Tongue (tissue), 2 donors: ENCODE measurements around the gene ZNF324. TPM values are rescaled to one million over a fixed set of nuclear protein-coding genes. Genes with fewer than 3 reads are reported as not detected.
"Not testable (repeated sequence)": the region's sequence is repeated elsewhere in the genome, so short reads cannot be mapped to it uniquely, and the experiment has no call there.

Experiments
- DNase-seq: peaks from one replicate; pipeline ENCODE4 v3.0.0-alpha.2; 2015
- total RNA-seq: library from RNA; depleted of rRNA; stranded (reverse); fragments of >200 nt; gene quantifications from one replicate; pipeline ENCODE4 v1.2.3, GENCODE V29; 2014

Gene ZNF324
- total RNA-seq, 1 donor from 2014 or later: 16.5 TPM

DNA sequence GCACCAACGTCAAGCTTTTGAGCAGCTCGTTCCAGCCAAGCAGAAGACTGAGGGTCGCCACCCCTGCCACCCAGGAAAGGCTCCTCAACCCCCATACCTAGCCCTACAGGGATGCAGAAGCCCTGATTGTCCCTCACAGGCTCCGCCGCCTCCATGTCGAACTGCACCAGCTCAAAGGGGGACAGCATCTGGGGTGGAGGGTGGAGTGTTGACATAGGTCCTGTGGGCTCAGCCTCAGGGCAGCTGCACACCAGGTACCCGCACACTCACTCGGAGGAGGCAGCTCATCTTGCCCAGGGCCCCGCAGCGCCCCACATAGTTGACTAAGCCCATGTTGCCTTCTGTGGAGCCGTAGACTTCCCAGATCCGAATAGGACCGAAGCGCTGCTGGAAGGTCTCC lies 33.4 kb downstream of the ZNF324 start:
- no peak for DNase-seq

DNA sequence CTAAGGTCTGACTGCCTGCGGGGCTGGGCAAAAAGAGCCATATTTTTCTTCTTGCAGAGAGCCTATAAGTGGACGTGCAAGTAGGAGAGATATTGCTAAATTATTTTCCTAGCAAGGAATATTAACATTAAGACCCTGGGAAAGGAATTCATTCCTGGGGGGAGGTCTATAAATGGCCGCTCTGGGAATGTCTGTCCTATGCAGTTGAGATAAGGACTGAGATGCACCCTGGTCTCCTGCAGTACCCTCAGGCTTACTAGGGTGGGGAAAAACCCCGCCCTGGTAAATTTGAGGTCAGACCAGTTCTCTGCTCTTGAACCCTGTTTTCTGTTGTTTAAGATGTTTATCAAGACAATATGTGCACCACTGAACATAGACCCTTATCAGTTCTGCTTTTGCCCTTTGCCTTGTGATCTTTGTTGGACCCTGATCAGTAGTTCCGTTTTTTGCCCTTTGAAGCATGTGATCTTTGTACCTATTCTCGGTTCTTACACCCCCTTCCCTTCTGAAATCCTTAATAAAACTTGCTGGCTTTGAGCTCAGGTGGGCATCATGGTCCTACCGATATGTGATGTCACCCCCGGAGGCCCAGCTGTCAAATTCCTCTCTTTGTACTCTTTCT lies 40.8 kb downstream of the ZNF324 start:
- DNase-seq: not testable (repeated sequence)

DNA sequence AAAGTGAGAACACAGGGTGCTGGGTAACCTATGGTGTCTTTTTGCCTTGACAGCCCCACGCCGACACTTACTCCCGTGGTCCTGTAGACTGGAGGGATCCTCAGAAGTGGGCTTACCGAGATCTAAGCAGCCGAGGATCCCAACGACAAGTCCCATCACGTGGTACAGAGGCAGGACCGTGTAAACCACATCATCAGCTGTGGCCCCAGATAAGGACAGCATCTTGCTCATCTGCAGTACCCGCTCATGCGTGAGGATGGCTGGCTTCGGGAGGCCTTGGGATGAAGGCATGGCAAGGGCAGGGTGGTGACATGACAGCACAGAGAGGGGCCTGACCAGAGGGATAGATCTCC lies 42.8 kb downstream of the ZNF324 start:
- DNase-seq: no peak

- DNase-seq: no peak
These were observed 43.4 kb downstream of the ZNF324 start for GRCh38 chr19:58510084-58510862.

- no peak for DNase-seq
These were observed 44.7 kb downstream of the ZNF324 start, which contains the start of gene SLC27A5 for GRCh38 chr19:58511353-58512208. SLC27A5 (minus strand) TSS chr19:58511992; CDS start chr19:58511955, 37 bp downstream.

DNA sequence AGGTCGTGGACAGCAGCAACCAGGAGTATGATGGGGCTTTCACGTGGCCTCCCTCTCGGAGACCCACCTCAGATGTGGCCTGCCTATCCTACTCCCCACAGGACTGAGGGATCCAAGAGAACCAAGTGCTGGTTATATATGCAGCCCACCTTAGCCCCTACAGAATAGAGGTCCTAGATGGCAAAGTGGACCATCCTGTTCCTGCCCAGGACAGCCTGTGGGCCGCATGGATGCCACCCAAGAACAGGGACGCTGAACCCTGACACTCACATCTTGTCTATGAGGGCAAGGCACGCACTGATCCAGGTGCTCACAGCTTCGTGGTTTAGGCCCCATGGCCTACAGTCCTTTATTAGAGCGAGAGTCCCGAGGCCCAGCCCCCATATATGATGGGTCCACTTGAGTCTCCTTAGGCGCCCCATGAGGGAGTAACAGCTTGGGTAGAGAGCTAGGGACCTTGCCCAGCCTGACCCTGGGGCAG lies 46.4 kb downstream of the ZNF324 start:
- DNase-seq: no peak

DNA sequence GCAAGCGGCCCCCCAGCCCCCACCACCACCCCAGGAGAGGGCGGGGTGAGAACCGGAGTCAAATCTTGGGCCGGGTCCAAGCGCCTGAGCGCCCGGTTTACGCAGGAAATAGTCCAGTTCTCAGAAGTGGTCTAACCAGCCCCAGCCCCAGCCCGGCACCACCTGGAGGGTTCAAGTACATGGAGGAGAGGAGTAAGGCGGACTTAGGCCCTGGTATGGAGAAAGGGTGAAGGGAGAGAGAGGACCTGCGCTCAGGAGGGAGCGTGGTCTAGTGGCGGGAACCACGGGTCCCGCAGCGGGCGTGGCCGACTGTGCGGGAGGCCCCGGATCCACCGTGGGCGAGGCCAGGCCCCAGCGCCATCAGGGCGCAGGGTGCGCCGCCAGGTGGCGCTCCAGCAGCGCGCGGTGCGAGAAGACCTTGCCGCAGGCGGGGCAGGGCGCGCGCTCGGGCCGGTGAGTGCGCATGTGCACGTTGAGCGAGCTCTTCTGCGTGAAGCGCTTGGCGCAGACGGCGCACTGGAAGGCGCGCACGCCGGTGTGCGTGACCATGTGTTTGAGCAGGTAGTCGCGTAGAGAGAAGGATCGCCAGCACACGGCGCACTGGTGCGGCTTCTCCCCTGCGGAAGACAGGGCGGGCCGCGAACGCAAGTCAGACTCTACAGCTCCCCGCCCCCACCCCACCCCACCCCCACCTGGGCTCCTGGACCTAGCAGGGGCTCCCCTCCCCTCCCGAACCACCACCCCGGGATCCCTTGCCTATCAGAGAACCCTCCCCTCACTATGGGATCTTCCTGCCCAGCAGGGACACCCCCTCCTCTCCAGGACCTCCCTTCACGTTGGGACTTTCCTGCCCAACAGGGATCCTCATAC lies 47.0 kb downstream of the ZNF324 start:
- peak; percentile 95 for DNase-seq

GRCh38 chr19:58514564-58515022 lies 47.7 kb downstream of the ZNF324 start:
- DNase-seq: no peak

DNA sequence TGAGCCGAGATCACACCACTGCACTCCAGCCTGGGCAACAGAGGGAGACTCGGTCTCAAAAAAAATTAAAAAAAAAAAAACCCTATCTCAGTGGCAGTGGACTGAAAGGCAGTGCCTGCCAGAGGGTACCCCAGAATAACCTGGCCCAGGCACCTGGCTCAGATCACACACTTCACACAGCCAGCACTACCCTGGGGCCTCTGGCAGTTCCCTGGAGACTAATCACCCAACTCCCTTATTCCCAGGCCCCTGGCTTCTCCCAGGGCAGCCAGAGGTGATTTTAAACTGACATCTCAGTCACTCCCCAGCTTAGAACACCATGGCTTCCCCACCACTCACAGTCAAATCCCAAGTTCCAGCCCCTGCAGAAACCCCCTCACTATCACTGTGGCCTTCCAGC lies 48.4 kb downstream of the ZNF324 start:
- no peak for DNase-seq

- DNase-seq: no peak
These were observed 49.5 kb downstream of the ZNF324 start for GRCh38 chr19:58516246-58516836.

DNA sequence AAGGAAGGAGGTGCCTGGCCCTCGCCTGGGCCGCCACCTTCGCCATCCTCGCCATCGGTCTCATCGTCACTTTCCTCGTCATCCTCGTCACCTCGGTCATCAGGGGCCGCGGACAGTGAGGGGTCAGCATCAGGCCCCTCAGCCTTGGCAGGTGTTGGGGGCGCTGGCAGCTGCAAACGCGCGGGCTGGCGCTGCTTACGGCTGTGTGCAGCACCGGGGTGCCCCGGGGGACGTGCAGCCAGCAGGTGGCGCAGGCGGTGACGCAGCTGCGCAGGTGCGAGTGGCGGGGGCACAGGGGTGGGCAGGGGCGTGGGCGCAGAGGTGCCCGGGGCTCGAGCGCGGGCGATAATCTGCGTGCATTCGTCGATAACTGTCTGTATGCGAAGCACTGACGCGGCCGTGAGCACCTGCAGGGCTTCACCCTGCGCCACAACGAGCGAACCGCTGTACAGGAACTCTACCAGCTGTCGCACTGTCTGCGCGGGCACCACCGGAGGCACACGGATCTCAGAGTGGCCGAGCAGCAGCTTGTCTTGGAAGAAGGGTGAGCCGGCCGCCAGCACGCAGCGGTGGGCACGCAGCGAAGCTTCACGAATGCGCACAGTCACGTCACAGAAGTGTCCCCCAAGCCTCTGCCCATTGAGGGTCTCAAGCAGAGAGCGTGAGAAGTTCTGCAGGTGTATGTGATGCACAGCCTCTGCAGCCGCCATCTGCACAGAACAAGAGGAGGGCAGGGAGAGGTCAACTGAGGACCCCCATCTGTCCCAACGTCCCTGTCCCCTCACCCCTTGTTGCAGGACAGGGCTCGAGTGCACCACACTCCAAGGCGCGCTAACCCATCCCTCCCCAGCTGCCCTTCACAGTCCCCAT lies 50.3 kb downstream of the ZNF324 start:
- DNase-seq: no peak

DNA sequence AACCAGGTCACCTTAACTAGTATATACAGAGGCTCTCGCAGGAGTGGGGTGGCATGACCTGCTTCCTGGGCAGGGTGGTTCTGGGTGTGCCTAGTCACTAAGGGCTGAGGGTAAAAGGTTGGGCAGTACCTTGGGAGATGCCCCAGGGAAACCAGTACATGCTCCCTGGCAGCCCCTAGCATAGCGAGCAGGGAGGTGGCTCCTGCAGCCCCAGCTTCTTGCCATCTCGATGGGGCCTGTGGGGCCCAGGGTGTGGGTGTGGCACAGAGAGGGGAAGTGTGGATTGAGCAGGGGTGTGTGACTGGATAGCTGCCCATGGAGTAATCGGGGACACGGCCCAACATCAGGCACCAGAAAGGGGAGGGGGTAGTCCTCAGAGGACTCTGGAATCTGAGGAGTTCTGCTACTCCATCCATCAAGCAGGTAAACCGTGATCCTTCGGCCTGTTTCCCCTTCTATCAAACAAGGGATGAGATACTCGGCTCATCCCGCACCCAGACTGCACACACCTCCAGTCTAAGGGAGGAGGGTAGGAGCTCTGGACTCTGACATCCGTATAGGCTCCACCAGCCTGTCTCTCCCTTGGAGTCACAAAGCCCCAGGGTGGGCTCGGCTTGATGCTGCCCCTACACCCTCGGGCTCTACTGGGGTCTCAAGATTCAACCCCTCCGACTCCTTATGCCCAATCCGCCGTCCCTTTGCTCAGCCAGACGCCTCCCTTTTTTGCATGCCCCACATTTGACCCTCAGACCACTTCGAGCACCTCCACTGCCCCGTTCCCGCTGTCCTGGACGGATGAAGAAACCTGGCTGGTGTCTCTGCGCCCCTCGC lies 51.6 kb downstream of the ZNF324 start:
- no peak for DNase-seq

DNA sequence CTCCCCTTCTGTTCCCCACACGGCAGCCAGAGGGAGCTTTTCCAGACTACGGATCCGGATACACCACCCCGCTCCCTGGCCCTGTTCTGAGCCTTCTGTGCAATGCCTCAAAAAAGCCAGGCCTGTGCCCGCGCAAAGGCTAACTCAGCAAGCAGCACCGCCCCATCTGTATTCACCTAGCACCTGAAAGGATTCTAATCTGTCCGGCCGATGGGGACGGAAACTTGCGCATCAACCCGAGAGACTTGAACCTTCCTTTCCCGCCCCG lies 52.1 kb downstream of the ZNF324 start:
- DNase-seq: peak; percentile 87

DNA sequence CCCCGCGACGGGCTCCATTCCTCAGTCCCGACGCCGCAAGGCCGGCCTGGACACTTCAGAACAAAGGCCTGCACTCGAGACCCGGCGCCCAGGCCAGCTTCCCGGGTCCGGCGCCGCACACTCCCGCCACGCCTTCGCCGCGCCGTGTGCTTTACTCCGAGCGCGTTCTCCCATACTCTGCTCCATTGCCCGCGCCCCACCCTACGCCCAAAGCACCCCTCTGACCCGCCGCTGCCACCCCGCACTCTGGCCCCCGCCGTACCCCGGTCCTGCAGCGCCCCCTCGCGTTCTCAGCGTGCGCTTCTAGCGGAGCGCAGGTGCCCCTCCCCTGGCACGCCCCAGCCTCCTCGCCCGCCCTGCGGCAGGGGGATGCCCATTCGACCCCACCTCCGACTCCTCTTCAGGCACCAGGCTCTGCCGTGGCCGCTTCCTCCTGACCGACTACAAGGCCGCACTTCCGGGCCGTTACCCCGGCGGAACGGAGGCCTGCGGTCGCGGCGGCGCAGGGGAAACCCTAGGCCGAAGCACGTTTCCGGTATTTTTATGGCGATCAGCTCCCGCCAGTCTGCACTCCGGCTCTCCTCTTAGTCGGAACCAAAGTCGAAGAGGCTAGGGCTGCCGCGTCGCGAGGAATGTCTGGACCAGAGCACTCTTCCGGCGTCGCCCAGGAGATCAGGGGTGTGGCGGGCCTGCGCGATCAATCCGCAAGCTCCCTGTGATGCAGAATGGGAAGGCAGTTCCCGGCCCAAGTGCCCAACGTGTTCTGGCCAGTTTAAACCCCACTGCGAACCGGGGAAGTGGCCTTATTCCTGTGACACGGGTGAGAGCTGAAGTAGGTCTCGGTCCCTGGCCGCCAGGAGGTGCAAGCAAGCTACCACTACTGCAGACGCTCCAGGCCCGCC lies 52.7 kb downstream of the ZNF324 start, which contains the start of gene ZBTB45:
Gene ZBTB45, minus strand, starts transcription at position 456 of the 902 bp plus-strand sequence. CDS start 2,137 bp downstream, outside the sequence.
- peak; percentile 97 for DNase-seq

DNA sequence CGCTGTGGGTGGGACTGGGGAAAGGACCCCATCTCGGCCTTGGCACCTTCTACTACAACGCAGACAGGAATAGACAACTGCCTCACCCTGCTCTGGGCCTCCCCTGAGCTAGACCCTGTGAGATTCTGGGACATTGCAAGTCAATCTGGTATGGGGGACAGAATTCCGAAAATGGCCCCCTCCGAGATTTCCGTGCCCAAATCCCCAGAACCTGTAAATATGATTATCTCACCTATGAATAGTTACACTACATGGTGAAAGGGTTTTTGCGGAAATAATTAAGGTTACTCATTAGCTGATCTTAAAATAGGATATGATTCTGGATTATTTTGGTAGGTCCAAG lies 53.3 kb downstream of the ZNF324 start:
- no peak for DNase-seq

- DNase-seq: no peak
These were observed 54.8 kb downstream of the ZNF324 start for GRCh38 chr19:58521651-58522050.

DNA sequence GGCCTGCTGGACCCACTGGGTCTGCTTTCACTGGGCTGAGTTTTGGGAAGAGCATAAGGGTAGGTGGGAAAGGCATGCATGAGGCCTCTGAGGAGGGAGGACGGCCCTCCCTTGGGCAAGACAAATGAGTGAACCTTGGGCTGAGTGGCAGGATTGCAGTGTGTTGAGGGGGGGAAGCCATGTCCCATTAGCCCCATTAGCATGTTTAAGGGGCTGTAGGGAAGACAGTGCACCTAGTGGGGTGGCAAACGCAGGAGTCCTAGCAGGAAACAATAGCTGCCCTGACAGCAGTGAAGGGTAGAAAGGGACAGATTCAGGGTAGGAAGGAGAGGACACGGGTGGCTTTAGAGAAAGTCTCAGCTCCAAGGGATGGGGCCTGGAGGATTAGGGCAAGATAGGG lies 55.8 kb downstream of the ZNF324 start:
- no peak for DNase-seq
